H1 (cell line): ENCODE measurements around the gene KCNQ1.

Experiments
- CEBPB ChIP-seq: IDR thresholded peaks from 2 replicates; pipeline ENCODE4 v1.6.1; 2012; ENCODE audit warnings: low read depth, low read length
- EZH2 ChIP-seq: fragments of 200-600 bp; sonication (generic); IDR thresholded peaks from 2 replicates; pipeline ENCODE4 v1.7.1; 2012; ENCODE audit warnings: low read depth, mild to moderate bottlenecking, moderate library complexity, low read length, inconsistent platforms; ENCODE audit not compliant: severe bottlenecking
- JUND ChIP-seq: IDR thresholded peaks from 2 replicates; pipeline ENCODE4 v1.6.1; 2011; ENCODE audit warnings: mild to moderate bottlenecking, improper control_type of control experiment, low read length
- PHF8 ChIP-seq: fragments of 200-600 bp; sonication (generic); conservative IDR thresholded peaks from 2 replicates; pipeline ENCODE4 v1.7.1; 2012; ENCODE audit warnings: low read depth, mild to moderate bottlenecking, inconsistent platforms, low read length, moderate library complexity
- TF ChIP-seq, protein P1 (sequence below), 3 experiments: IDR thresholded peaks; 1 replicate in 2 of 3; 2 replicates in 1 of 3; pipeline versions ENCODE4 v1.5.1 to v1.6.1; 2011; ENCODE audit warnings: low read length in 3 of 3, mild to moderate bottlenecking in 3 of 3, inconsistent platforms in 2 of 3, low read depth in 1 of 3, moderate library complexity in 1 of 3; ENCODE audit not compliant: insufficient read depth in 1 of 3; ENCODE audit errors: control extremely low read depth in 1 of 3

DNA sequence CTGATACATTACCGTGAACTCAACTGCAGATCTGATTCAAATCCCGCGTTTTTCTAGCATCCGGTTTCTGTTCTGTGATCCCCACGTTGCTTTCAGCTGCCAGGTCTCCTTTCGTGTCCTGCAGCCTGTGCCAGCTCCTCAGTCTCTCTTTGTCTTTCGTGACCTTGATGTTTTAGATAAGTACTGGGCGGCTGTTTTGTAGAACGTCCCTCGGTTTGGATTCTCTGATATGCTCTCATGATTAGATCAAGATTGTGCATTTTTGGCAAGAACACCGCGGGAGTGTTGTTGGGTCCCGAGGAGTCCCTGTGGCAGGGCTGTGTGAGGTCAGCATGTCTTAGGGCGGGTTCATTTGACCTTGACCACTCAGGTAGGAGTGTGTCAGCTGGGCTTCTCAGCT, 38.6 kb downstream of the KCNQ1 start:
- TF ChIP-seq JUND (no peak), CEBPB (no peak), PHF8 (no peak), EZH2 (no peak)
- TF ChIP-seq, protein P1, sequence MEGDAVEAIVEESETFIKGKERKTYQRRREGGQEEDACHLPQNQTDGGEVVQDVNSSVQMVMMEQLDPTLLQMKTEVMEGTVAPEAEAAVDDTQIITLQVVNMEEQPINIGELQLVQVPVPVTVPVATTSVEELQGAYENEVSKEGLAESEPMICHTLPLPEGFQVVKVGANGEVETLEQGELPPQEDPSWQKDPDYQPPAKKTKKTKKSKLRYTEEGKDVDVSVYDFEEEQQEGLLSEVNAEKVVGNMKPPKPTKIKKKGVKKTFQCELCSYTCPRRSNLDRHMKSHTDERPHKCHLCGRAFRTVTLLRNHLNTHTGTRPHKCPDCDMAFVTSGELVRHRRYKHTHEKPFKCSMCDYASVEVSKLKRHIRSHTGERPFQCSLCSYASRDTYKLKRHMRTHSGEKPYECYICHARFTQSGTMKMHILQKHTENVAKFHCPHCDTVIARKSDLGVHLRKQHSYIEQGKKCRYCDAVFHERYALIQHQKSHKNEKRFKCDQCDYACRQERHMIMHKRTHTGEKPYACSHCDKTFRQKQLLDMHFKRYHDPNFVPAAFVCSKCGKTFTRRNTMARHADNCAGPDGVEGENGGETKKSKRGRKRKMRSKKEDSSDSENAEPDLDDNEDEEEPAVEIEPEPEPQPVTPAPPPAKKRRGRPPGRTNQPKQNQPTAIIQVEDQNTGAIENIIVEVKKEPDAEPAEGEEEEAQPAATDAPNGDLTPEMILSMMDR (IDR thresholded peaks at IDR 0.05; ENCODE audit: control extremely low read depth in 1 of 3, insufficient read depth in 1 of 3, low read depth in 1 of 3, low read length in 3 of 3): no peak
